CD4-positive, alpha-beta T cell treated with Interleukin-15 for 1 hour (primary cell): ENCODE measurements around the gene SHTN1.

ENCODE experiments used
- DNase-seq: peaks from one replicate; pipeline ENCODE4 v3.0.0-alpha.2; 2020

SHTN1 gene

GRCh38 chr10:116915340-116915739 is 89.6 kb downstream of the SHTN1 start:
- DNase-seq = no peak

GRCh38 chr10:116913695-116914094 is 91.3 kb downstream of the SHTN1 start:
- DNase-seq = no peak

- DNase-seq = no peak
These were observed 92.8 kb downstream of the SHTN1 start for GRCh38 chr10:116912162-116912561.

GRCh38 chr10:116910910-116911309 is 94.1 kb downstream of the SHTN1 start:
- no peak for DNase-seq

- DNase-seq = no peak
These were observed 95.7 kb downstream of the SHTN1 start for GRCh38 chr10:116909307-116909706.

GRCh38 chr10:116907245-116907987 is 97.6 kb downstream of the SHTN1 start:
- no peak for DNase-seq

- no peak for DNase-seq
These were observed 99.2 kb downstream of the SHTN1 start for GRCh38 chr10:116905845-116906210.

- no peak for DNase-seq
These were observed 105.4 kb downstream of the SHTN1 start for GRCh38 chr10:116899626-116900025.

- no peak for DNase-seq
These were observed 111.3 kb downstream of the SHTN1 start for GRCh38 chr10:116893686-116894037.

- DNase-seq = no peak
These were observed 111.9 kb downstream of the SHTN1 start for GRCh38 chr10:116892907-116893685.

- DNase-seq = no peak
These were observed 113.8 kb downstream of the SHTN1 start for GRCh38 chr10:116891208-116891607.

- DNase-seq = no peak
These were observed 115.9 kb downstream of the SHTN1 start for GRCh38 chr10:116889066-116889465.

- DNase-seq = no peak
These were observed 116.5 kb downstream of the SHTN1 start for GRCh38 chr10:116888380-116889055.

- no peak for DNase-seq
These were observed 118.2 kb downstream of the SHTN1 start for GRCh38 chr10:116886772-116887171.

- no peak for DNase-seq
These were observed 122.3 kb downstream of the SHTN1 start for GRCh38 chr10:116882639-116883038.

- no peak for DNase-seq
These were observed 124.1 kb downstream of the SHTN1 start for GRCh38 chr10:116880716-116881482.

GRCh38 chr10:116879817-116880216 is 125.2 kb downstream of the SHTN1 start:
- no peak for DNase-seq

GRCh38 chr10:116878123-116878522 is 126.9 kb downstream of the SHTN1 start:
- no peak for DNase-seq

GRCh38 chr10:116877391-116877790 is 127.6 kb downstream of the SHTN1 start:
- DNase-seq = no peak

- DNase-seq = no peak
These were observed 129.1 kb downstream of the SHTN1 start for GRCh38 chr10:116875897-116876296.

- DNase-seq = no peak
These were observed 131.9 kb downstream of the SHTN1 start for GRCh38 chr10:116873134-116873533.

GRCh38 chr10:116870949-116871348 is 134.0 kb downstream of the SHTN1 start:
- no peak for DNase-seq

- no peak for DNase-seq
These were observed 136.3 kb downstream of the SHTN1 start for GRCh38 chr10:116868722-116869121.
